Thymus (tissue), 14 donors: ENCODE measurements around the gene LASP1. TPM values are rescaled to one million over a fixed set of nuclear protein-coding genes. Genes with fewer than 3 reads are reported as not detected.

Source experiments
- DNase-seq, 9 donors: peaks; one replicate each; pipeline ENCODE4 v3.0.0-alpha.2; 2013; ENCODE audit warnings: low spot score in 9 of 9, low read depth in 6 of 9, missing footprints in 1 of 9
- H3K27ac ChIP-seq, 2 donors: one replicate each; pipeline ENCODE4 v1.5.1; 2013; ENCODE audit warnings: control low read depth in 1 of 2, low read depth in 1 of 2, low read length in 1 of 2, mild to moderate bottlenecking in 1 of 2, moderate library complexity in 1 of 2
- H3K27me3 ChIP-seq, 2 donors: one replicate each; pipeline ENCODE4 v1.5.1; 2013; ENCODE audit warnings: low read length in 1 of 2; ENCODE audit not compliant: control insufficient read depth in 2 of 2, insufficient read depth in 1 of 2
- H3K36me3 ChIP-seq, 2 donors: one replicate each; pipeline ENCODE4 v1.5.1; 2013; ENCODE audit warnings: low read length in 1 of 2, mild to moderate bottlenecking in 1 of 2, moderate library complexity in 1 of 2; ENCODE audit not compliant: control insufficient read depth in 2 of 2, insufficient read depth in 2 of 2
- H3K4me1 ChIP-seq, 2 donors: one replicate each; pipeline ENCODE4 v1.5.1; 2013; ENCODE audit warnings: low read length in 2 of 2; ENCODE audit not compliant: control insufficient read depth in 2 of 2, insufficient read depth in 2 of 2
- H3K4me3 ChIP-seq, 2 donors: one replicate each; pipeline ENCODE4 v1.5.1; 2013; ENCODE audit warnings: low read length in 2 of 2, control low read depth in 1 of 2, mild to moderate bottlenecking in 1 of 2
- H3K9me3 ChIP-seq, 2 donors: one replicate each; pipeline ENCODE4 v1.5.1; 2013; ENCODE audit warnings: low read length in 1 of 2, mild to moderate bottlenecking in 1 of 2; ENCODE audit not compliant: control insufficient read depth in 2 of 2, insufficient read depth in 1 of 2
- WGBS: extraction: QIAGEN DNeasy Blood & Tissue Kit; methylation state at CpG from one replicate; pipeline ENCODE4 v1.1.7; 2013; 5-methylcytosine and 5-hydroxymethylcytosine counted together
- long read RNA-seq, 10 donors: transcript quantifications; one replicate each; lab custom pipeline, GENCODE V29; 2026
- polyA plus RNA-seq: library from polyadenylated mRNA; stranded (reverse); fragments of 200-250 nt; gene quantifications from one replicate; pipeline ENCODE4 v1.2.3, GENCODE V29; 2013
- total RNA-seq: library from RNA; stranded (reverse); fragments of 120-200 nt; gene quantifications from one replicate; pipeline ENCODE4 v1.2.4, GENCODE V29; 2013
- donor health status: healthy.

The LASP1 gene, protein sequence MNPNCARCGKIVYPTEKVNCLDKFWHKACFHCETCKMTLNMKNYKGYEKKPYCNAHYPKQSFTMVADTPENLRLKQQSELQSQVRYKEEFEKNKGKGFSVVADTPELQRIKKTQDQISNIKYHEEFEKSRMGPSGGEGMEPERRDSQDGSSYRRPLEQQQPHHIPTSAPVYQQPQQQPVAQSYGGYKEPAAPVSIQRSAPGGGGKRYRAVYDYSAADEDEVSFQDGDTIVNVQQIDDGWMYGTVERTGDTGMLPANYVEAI
- total RNA-seq = 37.0 TPM
- polyA plus RNA-seq = 72.5 TPM
- long read RNA-seq, donor 1, full-length matches to known transcripts = 3 of 3 reads
- long read RNA-seq, donor 1, partial matches to known transcripts = 0 of 3 reads
- long read RNA-seq, donor 1, other reads (novel, unspliced or antisense) = 0 of 3 reads
- long read RNA-seq, donor 2 = 0 reads
- long read RNA-seq, donor 3, full-length matches to known transcripts = 40 of 87 reads
- long read RNA-seq, donor 3, partial matches to known transcripts = 47 of 87 reads
- long read RNA-seq, donor 3, other reads (novel, unspliced or antisense) = 0 of 87 reads
- long read RNA-seq, donor 4, full-length matches to known transcripts = 33 of 38 reads
- long read RNA-seq, donor 4, partial matches to known transcripts = 5 of 38 reads
- long read RNA-seq, donor 4, other reads (novel, unspliced or antisense) = 0 of 38 reads
- long read RNA-seq, donor 5, full-length matches to known transcripts = 41 of 60 reads
- long read RNA-seq, donor 5, partial matches to known transcripts = 19 of 60 reads
- long read RNA-seq, donor 5, other reads (novel, unspliced or antisense) = 0 of 60 reads
- long read RNA-seq, donor 6, full-length matches to known transcripts = 21 of 74 reads
- long read RNA-seq, donor 6, partial matches to known transcripts = 53 of 74 reads
- long read RNA-seq, donor 6, other reads (novel, unspliced or antisense) = 0 of 74 reads
- long read RNA-seq, donor 7, full-length matches to known transcripts = 21 of 27 reads
- long read RNA-seq, donor 7, partial matches to known transcripts = 6 of 27 reads
- long read RNA-seq, donor 7, other reads (novel, unspliced or antisense) = 0 of 27 reads
- long read RNA-seq, donor 8, full-length matches to known transcripts = 22 of 22 reads
- long read RNA-seq, donor 8, partial matches to known transcripts = 0 of 22 reads
- long read RNA-seq, donor 8, other reads (novel, unspliced or antisense) = 0 of 22 reads
- long read RNA-seq, donor 9, full-length matches to known transcripts = 13 of 13 reads
- long read RNA-seq, donor 9, partial matches to known transcripts = 0 of 13 reads
- long read RNA-seq, donor 9, other reads (novel, unspliced or antisense) = 0 of 13 reads
- long read RNA-seq, donor 10, full-length matches to known transcripts = 31 of 38 reads
- long read RNA-seq, donor 10, partial matches to known transcripts = 7 of 38 reads
- long read RNA-seq, donor 10, other reads (novel, unspliced or antisense) = 0 of 38 reads

DNA sequence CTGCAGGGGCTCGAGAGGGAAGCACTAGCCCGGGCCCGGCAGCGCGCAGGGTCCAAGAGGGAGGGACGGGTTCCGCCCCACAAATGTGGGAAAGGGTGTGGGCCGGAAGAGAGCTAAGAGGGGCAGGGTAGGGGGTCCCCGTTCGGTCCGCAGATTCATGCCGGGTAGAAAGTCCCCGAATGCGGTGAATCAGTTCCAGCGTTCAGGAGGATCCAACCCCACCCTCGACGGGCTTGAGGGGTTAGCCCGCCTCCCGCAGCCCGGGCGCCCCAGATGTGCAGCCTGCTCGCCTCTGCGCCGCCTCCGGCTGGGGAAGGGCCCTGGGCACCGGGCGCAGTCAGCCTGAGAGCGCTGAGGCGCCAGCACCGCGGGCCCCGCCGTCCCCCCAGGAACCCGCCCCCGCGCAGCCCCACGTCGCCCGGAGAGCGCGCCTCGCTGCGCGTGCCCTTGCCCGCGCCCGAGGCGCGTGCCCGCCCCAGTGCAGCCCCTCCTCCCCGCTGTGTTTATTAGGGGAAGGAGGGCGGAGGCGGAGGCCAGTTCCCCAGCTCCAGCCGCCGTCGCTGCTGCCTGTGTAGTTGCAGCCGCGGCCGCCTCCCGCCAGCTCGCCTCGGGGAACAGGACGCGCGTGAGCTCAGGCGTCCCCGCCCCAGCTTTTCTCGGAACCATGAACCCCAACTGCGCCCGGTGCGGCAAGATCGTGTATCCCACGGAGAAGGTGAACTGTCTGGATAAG is at the start of gene LASP1:
TSS of gene LASP1 (plus strand) at position 533 of the 733 bp plus-strand sequence. CDS start at position 665, 132 bp downstream.
- Histone ChIP-seq H3K4me1 (peaks cover 25 to 56% of the 10 kb centered on the region in 2 donors), H3K4me3 (peak within 1 kb of the TSS; percentile 97 to 99), H3K27ac (peak within 1 kb of the TSS; percentile 96 to 99), H3K36me3 (peaks cover 11 to 13% of the 10 kb centered on the region in 2 donors), H3K27me3 (no peaks in the 10 kb centered on the region), H3K9me3 (no peaks in the 10 kb centered on the region)
- under 1% methylated on average over 73 of the region's 73 CpGs for WGBS
- peak in 6 of 9 donors; percentile 82 to 94 (median 88) for DNase-seq

DNA sequence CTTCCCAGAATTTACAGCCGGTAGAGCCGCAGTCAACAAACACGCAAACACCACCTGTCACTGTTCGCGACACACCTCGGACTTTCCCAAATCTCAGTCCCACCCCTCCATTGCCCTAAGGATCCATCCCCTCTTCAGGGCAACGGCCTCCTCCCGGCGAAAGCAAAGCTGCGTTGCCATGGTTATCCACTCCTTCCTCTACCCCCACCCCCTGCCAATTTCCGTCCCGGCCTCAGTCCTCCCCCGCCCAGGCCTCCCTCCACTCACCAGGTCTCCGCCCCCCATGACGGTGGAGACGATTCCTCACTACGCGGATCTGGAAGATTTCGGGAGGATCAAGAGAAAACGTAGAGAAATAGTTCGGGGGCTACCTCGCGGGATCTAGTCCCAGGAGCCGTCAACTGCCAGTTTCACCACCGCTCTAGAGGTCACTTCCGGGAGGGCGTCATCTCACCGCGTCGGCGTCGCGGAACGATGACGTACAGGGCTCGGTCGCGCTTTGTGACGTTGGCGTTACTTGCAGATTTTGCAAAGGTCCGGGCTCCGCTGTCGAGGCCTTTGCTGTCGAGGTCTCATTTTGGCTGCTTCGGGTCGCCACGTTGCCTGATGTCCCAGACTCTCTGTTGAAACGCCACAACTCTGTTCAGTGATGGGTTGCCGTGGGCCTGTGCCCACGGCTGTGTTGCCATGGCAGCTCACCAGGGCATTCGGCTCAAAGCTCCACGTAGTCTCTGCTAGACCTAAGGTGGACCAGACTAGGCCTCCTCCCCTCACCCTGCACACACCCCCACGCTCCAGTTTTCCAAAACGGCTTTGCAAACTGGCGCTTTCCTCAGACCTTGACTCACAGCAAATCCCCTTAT is 44.7 kb upstream of the LASP1 start, which contains the start of gene CWC25:
TSS of gene CWC25 (minus strand) at position 423 of the 863 bp plus-strand sequence. CDS start at position 285, 138 bp downstream.
- peak; percentile 94 to 100 (median 98) for DNase-seq
- Histone ChIP-seq H3K27me3 (no peaks in the 10 kb centered on the region), H3K4me1 (peaks cover 9 to 22% of the 10 kb centered on the region in 2 donors), H3K9me3 (no peaks in the 10 kb centered on the region), H3K36me3 (peaks cover 17 to 20% of the 10 kb centered on the region in 2 donors), H3K27ac (peak within 1 kb of the TSS; percentile 96 to 99), H3K4me3 (peak within 1 kb of the TSS; percentile 88 to 96)
- 2% methylated on average over 55 of the region's 55 CpGs for WGBS

DNA sequence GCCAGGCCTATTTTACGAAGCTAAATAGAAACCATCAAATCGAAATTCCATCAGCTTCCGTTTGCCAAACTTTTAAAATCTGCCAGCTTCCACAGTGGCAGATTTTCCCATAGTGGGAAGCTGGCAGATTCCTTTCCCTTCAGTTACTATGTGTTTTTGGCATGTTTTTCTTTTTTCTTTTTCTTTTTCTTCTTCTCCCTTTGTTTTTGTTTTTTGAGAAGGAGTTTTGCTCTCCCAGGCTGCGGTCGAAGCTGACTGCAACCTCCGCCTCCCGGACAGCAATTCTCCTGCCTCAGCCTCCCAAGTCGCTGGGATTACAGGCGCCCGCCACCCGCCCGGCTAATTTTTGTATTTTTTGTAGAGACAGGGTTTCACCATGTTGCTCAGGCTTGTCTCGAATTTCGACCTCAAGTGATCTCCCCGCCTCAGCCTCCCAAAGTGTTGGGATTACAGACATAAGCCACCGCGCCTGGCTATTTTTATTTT is 44.1 kb upstream of the LASP1 start:
- Histone ChIP-seq H3K27me3 (no peaks in the 10 kb centered on the region), H3K4me1 (peaks cover 9 to 22% of the 10 kb centered on the region in 2 donors), H3K9me3 (no peaks in the 10 kb centered on the region), H3K4me3 (peak overlapping the region; percentile 88 to 96), H3K36me3 (peaks cover 11 to 13% of the 10 kb centered on the region in 2 donors), H3K27ac (peak overlapping the region; percentile 96 to 99)
- DNase-seq = no peak
- WGBS = 96% methylated on average over 17 of the region's 17 CpGs

DNA sequence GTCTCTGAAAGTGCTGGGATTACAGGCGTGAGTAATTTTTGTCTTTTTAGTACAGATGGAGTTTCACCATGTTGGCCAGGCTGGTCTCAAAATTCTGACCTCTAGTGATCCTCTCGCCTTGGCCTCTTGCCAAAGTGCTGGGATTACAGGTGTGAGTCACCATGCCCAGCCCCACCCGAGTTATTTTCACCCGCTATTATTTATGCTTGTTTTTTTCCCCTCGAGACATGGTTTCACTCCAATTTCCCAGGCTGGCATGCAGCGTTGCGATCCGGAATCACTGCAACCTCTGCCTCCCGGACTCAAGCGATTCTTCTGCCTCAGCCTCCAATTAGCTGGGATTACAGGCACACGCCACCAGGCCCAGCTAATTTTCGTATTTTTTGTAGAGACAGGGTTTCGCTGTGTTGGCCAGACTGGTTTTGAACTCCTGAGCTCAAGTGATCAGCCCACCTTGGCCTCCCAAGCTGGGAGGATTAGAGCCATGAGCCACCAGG is 25.5 kb upstream of the LASP1 start:
- H3K4me3 ChIP-seq = no peak overlapping the region
- no peaks in the 10 kb centered on the region for H3K27me3 ChIP-seq
- no peak for DNase-seq
- H3K36me3 ChIP-seq = peaks cover 20 to 26% of the 10 kb centered on the region in 2 donors
- peaks cover 0 to 2% of the 10 kb centered on the region in 2 donors for H3K9me3 ChIP-seq
- no peaks in the 10 kb centered on the region for H3K4me1 ChIP-seq
- H3K27ac ChIP-seq = no peak overlapping the region
- WGBS = 88% methylated on average over 13 of the region's 13 CpGs

DNA sequence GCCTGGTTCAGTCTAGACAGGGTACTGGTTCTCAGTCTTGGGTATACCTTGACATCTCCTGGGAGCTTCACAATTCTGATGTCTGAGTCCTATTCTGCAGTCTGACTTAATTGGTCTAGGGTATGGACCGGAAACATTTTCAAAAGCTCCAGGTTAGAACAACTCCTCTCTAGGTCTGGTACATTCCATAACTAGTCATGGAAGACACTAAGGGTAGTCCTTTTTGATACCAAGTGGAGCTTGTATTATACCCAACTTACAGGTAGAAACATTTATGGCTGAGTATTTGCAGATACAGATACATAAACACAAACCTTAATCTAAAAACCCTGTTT is 21.3 kb upstream of the LASP1 start:
- Histone ChIP-seq H3K27me3 (no peaks in the 10 kb centered on the region), H3K27ac (no peak overlapping the region), H3K9me3 (no peaks in the 10 kb centered on the region), H3K36me3 (peaks cover 37 to 62% of the 10 kb centered on the region in 2 donors), H3K4me3 (no peak overlapping the region), H3K4me1 (peaks cover 10 to 18% of the 10 kb centered on the region in 2 donors)
- 100% methylated on average over 1 of the region's 1 CpG for WGBS
- no peak for DNase-seq

DNA sequence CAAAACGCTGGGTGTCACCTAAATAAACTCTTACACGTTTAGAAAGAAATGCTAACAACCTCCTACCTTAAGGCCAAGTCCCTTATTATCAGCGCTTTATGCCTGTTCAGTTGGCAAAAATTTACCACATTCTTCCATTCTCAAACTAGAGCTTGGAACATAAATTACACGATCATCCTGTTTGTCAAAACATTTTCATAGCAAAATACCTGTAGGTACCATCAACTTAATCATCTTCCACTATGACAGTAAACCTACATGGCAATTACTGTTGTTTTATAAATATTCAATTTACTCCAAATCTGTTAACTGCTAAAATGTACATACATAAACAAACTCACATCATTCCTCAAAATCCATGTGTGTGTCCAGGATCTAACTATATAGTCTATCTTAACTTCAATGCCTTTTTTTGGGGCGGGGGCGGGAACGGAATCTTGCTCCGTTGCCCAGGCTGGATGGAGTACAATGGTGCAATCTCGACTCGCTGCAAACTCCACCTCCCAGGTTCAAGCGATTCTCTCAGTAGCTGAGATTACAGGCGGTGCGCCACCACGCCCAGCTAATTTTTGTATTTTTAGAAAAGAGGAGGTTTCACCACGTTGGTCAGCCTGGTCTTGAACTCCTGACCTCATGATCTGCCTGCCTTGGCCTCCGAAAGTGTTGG is 20.8 kb upstream of the LASP1 start:
- H3K4me3 ChIP-seq = no peak overlapping the region

DNA sequence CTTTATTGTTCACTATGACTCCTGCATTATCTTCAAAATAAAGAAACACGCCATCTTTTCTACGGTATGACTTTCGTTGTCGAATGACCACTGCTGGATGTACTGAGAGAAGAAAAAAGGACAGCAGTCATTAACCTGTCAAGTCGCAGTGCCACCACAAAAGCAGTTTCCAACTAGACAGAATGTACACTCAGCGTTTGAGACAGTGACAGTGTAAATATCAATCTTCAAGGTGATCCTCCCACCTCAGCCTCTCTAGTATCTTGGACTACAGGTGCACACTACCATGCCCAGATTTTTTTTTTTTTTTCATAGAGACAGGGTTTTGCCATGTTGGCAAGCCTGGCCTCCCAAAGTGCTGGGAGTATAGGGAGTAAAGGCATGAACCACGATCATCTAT is 19.5 kb upstream of the LASP1 start:
- WGBS = 96% methylated on average over 7 of the region's 7 CpGs
- no peaks in the 10 kb centered on the region for H3K27me3 ChIP-seq
- H3K4me3 ChIP-seq = no peak overlapping the region
- H3K36me3 ChIP-seq = peaks cover 37 to 62% of the 10 kb centered on the region in 2 donors
- no peaks in the 10 kb centered on the region for H3K9me3 ChIP-seq
- no peak overlapping the region for H3K27ac ChIP-seq
- no peak for DNase-seq
- H3K4me1 ChIP-seq = peaks cover 13 to 28% of the 10 kb centered on the region in 2 donors

More for the DNA sequence above, 20.8 kb upstream of the LASP1 start:
- Histone ChIP-seq H3K9me3 (no peaks in the 10 kb centered on the region), H3K27ac (no peak overlapping the region), H3K27me3 (no peaks in the 10 kb centered on the region), H3K4me1 (peaks cover 10 to 21% of the 10 kb centered on the region in 2 donors), H3K36me3 (peaks cover 37 to 62% of the 10 kb centered on the region in 2 donors)
- 97% methylated on average over 16 of the region's 16 CpGs for WGBS
- no peak for DNase-seq
